ENCODE results near the gene SPRR2D. TPM values are rescaled to one million over a fixed set of nuclear protein-coding genes. Genes with fewer than 3 reads are reported as not detected.

Gene SPRR2D
- polyA plus RNA-seq (2013, experiment 1 of 2), result not detected
- polyA plus RNA-seq (2013, experiment 2 of 2), result not detected

DNA sequence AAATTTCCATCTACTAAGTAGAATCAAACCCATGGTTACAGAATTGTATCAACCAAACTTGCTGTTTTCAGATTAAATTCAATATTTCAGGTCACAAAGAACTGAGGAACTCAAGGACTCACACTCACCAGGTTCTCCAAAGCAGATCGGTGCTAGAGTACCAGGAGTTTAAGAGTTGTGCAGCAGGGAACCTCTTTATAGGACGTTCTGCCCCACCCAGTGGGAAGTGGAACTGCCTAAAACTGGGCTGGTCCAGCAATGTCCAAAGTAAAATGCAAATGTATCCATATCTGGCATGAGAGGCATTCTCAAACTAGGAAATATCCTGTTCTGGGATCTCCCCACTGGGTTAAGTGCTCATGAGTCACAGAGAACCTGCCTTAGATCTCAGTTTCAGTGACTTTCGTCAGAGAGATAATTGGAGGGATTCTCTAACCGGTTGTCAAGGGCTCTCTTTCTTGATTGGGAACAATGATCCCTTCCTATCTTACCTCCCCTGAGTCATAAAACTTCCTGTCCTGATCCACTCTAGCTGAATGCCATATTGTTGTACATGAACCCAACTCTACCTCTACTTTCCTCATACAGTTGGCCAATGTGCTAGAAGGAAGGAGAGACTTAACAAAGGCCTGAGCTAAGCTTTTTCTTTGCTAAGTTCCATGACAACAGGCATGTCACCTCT, at the start of gene SPRR2D:
SPRR2D (minus strand) TSS at position 171 of the 682 bp plus-strand sequence. CDS start 774 bp downstream, outside the sequence.
- Histone ChIP-seq H4K8ac (ENCODE audit: low read depth, low read length) (no peak within 1 kb of the TSS), H2AFZ (ENCODE audit: low read length) (no peak within 1 kb of the TSS), H3K79me1 (ENCODE audit: low read depth, low read length) (no peaks in the 10 kb centered on the region), H3K27ac (replicated peaks; ENCODE audit: low read length) (no peak within 1 kb of the TSS), H2BK120ac (ENCODE audit: low read depth, low read length) (no peak within 1 kb of the TSS), H3K27me3 (ENCODE audit: control insufficient read depth in 3 of 3, insufficient read depth in 3 of 3, low read depth in 1 of 3, low read length in 3 of 3) (no peaks in the 10 kb centered on the region), H3K36me3 (replicated peaks in 1 of 2; ENCODE audit: control insufficient read depth in 2 of 2, insufficient read depth in 2 of 2, low read length in 2 of 2) (no peaks in the 10 kb centered on the region), H3K4me3 (ENCODE audit: low read length in 2 of 2) (no peak within 1 kb of the TSS), H2AK5ac (ENCODE audit: low read depth, low read length) (no peak within 1 kb of the TSS), H2BK5ac (ENCODE audit: low read length) (no peak within 1 kb of the TSS), H2BK12ac (ENCODE audit: low read length) (no peak within 1 kb of the TSS), H3K23ac (ENCODE audit: low read depth, low read length, poor library complexity) (no peak within 1 kb of the TSS), H2BK15ac (ENCODE audit: low read length) (no peak within 1 kb of the TSS), H3K4ac (ENCODE audit: low read length) (no peak within 1 kb of the TSS), H3K18ac (ENCODE audit: low read length) (no peak within 1 kb of the TSS), H3K9ac (ENCODE audit: low read depth, low read length, poor library complexity) (no peak within 1 kb of the TSS), H3K4me2 (ENCODE audit: insufficient read depth, low read length, poor library complexity, severe bottlenecking) (no peak within 1 kb of the TSS), H3K14ac (ENCODE audit: low read length) (no peak within 1 kb of the TSS), H3K4me1 (ENCODE audit: control insufficient read depth in 2 of 2, insufficient read depth in 1 of 2, low read depth in 1 of 2, low read length in 2 of 2) (no peaks in the 10 kb centered on the region), H3K9me3 (replicated peaks in 1 of 2; ENCODE audit: control insufficient read depth in 2 of 2, insufficient read depth in 1 of 2, low read depth in 1 of 2, low read length in 2 of 2) (no peaks in the 10 kb centered on the region), H4K91ac (ENCODE audit: low read depth, low read length, poor library complexity) (no peak within 1 kb of the TSS)
- no peak for DNase-seq (ENCODE audit: low spot score)
- no CpG with 5 or more reads among the region's 4 CpGs for WGBS, 2 donors (ENCODE audit: extremely low coverage in 2 of 2, insufficient read length in 2 of 2, insufficient replicate concordance in 1 of 2)

DNA sequence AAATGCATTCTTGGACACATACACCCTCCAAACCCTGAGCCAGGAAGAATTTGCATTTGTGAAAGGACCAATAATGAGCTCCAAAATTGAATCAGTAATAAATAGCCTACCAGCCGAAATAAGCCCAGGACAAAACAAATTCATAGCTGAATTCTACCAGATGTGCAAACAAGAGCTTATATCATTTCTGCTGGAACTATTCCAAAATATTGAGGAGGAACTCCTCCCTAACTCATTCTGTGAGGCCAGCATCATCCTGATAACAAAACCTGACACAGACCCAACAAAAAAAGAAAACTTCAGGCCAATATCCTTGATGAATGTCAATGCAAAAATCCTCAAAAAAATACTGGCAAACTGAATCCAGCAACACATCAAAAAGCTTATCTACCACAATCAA, 46.7 kb upstream of the SPRR2D start:
- DNase-seq (ENCODE audit: low spot score), result no peak
- H3K4me1 ChIP-seq (ENCODE audit: control insufficient read depth in 2 of 2, insufficient read depth in 1 of 2, low read depth in 1 of 2, low read length in 2 of 2), result no peaks in the 10 kb centered on the region
- H4K8ac ChIP-seq (ENCODE audit: low read depth, low read length), result no peak overlapping the region
- H2AK5ac ChIP-seq (ENCODE audit: low read depth, low read length), result no peak overlapping the region
- H3K4ac ChIP-seq (ENCODE audit: low read length), result no peak overlapping the region
- no peak overlapping the region for H3K27ac ChIP-seq (replicated peaks; ENCODE audit: low read length)
- no CpG with 5 or more reads among the region's 1 CpG for WGBS, 2 donors (ENCODE audit: extremely low coverage in 2 of 2, insufficient read length in 2 of 2, insufficient replicate concordance in 1 of 2)
- H3K36me3 ChIP-seq (replicated peaks in 1 of 2; ENCODE audit: control insufficient read depth in 2 of 2, insufficient read depth in 2 of 2, low read length in 2 of 2), result no peaks in the 10 kb centered on the region
- no peak overlapping the region for H2BK12ac ChIP-seq (ENCODE audit: low read length)
- H2BK5ac ChIP-seq (ENCODE audit: low read length), result no peak overlapping the region
- no peaks in the 10 kb centered on the region for H3K9me3 ChIP-seq (replicated peaks in 1 of 2; ENCODE audit: control insufficient read depth in 2 of 2, insufficient read depth in 1 of 2, low read depth in 1 of 2, low read length in 2 of 2)
- no peak overlapping the region for H3K4me3 ChIP-seq (ENCODE audit: low read length in 2 of 2)
- no peak overlapping the region for H3K18ac ChIP-seq (ENCODE audit: low read length)
- H2AFZ ChIP-seq (ENCODE audit: low read length), result no peak overlapping the region
- H3K14ac ChIP-seq (ENCODE audit: low read length), result no peak overlapping the region
- no peak overlapping the region for H3K9ac ChIP-seq (ENCODE audit: low read depth, low read length, poor library complexity)
- no peak overlapping the region for H2BK120ac ChIP-seq (ENCODE audit: low read depth, low read length)
- H3K27me3 ChIP-seq (ENCODE audit: control insufficient read depth in 3 of 3, insufficient read depth in 3 of 3, low read depth in 1 of 3, low read length in 3 of 3), result no peaks in the 10 kb centered on the region
- H4K91ac ChIP-seq (ENCODE audit: low read depth, low read length, poor library complexity), result no peak overlapping the region
- no peak overlapping the region for H2BK15ac ChIP-seq (ENCODE audit: low read length)
- no peak overlapping the region for H3K23ac ChIP-seq (ENCODE audit: low read depth, low read length, poor library complexity)
- no peak overlapping the region for H3K4me2 ChIP-seq (ENCODE audit: insufficient read depth, low read length, poor library complexity, severe bottlenecking)
- no peaks in the 10 kb centered on the region for H3K79me1 ChIP-seq (ENCODE audit: low read depth, low read length)

DNA sequence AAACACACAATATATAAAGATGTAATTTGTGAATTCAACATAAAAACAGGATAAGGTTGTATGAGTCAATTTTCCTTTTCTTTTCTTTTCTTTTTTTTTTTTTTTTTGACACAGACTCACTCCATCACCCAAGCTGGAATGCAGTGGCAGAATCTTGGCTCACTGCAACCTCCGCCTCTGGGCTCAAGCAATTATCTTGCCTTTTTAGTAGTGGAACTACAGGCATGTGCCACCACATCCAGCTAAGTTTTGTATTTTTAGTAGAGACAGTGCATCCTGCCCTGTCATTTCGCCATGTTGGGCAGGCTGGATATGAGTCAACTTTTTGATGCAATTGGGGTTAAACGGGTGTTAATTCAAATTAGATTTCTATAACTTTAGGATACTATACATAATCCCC, 40.8 kb upstream of the SPRR2D start:
- Histone ChIP-seq H2AFZ (ENCODE audit: low read length) (no peak overlapping the region), H2BK15ac (ENCODE audit: low read length) (no peak overlapping the region), H3K9ac (ENCODE audit: low read depth, low read length, poor library complexity) (no peak overlapping the region), H3K9me3 (replicated peaks in 1 of 2; ENCODE audit: control insufficient read depth in 2 of 2, insufficient read depth in 1 of 2, low read depth in 1 of 2, low read length in 2 of 2) (no peaks in the 10 kb centered on the region), H3K18ac (ENCODE audit: low read length) (no peak overlapping the region), H2AK5ac (ENCODE audit: low read depth, low read length) (no peak overlapping the region), H2BK5ac (ENCODE audit: low read length) (no peak overlapping the region), H3K4me2 (ENCODE audit: insufficient read depth, low read length, poor library complexity, severe bottlenecking) (no peak overlapping the region), H3K79me1 (ENCODE audit: low read depth, low read length) (no peaks in the 10 kb centered on the region), H2BK120ac (ENCODE audit: low read depth, low read length) (no peak overlapping the region), H3K27ac (replicated peaks; ENCODE audit: low read length) (no peak overlapping the region), H3K27me3 (ENCODE audit: control insufficient read depth in 3 of 3, insufficient read depth in 3 of 3, low read depth in 1 of 3, low read length in 3 of 3) (no peaks in the 10 kb centered on the region), H3K23ac (ENCODE audit: low read depth, low read length, poor library complexity) (no peak overlapping the region), H3K4me1 (ENCODE audit: control insufficient read depth in 2 of 2, insufficient read depth in 1 of 2, low read depth in 1 of 2, low read length in 2 of 2) (no peaks in the 10 kb centered on the region), H3K4ac (ENCODE audit: low read length) (no peak overlapping the region), H3K36me3 (replicated peaks in 1 of 2; ENCODE audit: control insufficient read depth in 2 of 2, insufficient read depth in 2 of 2, low read length in 2 of 2) (no peaks in the 10 kb centered on the region), H3K14ac (ENCODE audit: low read length) (no peak overlapping the region), H4K91ac (ENCODE audit: low read depth, low read length, poor library complexity) (no peak overlapping the region), H2BK12ac (ENCODE audit: low read length) (no peak overlapping the region), H3K4me3 (ENCODE audit: low read length in 2 of 2) (no peak overlapping the region), H4K8ac (ENCODE audit: low read depth, low read length) (no peak overlapping the region)
- whole genome bisulfite sequencing, 2 donors (ENCODE audit: extremely low coverage in 2 of 2, insufficient read length in 2 of 2, insufficient replicate concordance in 1 of 2), result no CpG with 5 or more reads among the region's 3 CpGs
- DNase-seq (ENCODE audit: low spot score), result no peak

DNA sequence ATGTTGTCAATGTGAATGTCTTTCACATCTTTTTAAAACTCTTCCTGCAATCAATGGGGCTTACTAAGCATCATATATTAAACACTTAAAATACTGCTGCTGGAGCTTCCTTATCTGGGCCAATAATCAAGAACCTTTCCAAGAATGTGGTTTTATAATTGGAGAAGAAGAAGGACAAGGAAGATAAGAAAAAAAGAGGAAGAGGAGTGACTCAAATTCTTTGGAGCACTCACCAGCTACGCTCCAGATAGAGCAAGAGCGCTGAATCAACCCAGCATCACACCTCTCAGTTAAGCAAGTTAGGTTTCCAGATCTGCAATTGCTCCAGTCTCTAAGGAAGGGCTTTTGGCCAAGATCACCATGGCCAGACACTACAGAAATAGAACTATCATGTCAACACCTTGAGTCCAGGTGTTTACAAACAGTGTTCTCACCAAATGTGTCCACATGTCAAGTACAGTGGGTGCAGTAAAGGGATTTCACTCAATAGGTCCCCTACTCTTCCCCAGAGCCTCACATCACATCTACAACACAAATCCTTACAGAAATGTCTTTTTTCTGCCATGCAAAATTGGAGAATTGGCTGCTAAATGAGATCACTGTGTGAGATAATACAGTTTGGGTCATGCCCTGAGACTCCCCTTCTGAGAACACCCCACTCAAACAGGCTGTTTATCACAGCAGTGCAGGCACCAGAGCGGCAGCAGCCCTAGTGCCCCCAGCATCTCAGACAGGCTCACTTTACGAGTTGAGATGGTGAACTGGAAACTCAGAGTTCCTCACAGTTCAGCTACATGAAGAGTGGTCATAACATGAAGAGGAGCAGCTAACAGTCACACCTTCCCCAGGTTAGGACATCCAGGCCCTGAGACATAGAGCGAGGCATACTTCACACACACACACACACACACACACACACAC, 32.1 kb upstream of the SPRR2D start:
- no peak overlapping the region for H3K18ac ChIP-seq (ENCODE audit: low read length)
- H2BK120ac ChIP-seq (ENCODE audit: low read depth, low read length), result no peak overlapping the region
- no peak overlapping the region for H3K14ac ChIP-seq (ENCODE audit: low read length)
- no peak overlapping the region for H2BK12ac ChIP-seq (ENCODE audit: low read length)
- H3K4me3 ChIP-seq (ENCODE audit: low read length in 2 of 2), result no peak overlapping the region
- no peak overlapping the region for H4K91ac ChIP-seq (ENCODE audit: low read depth, low read length, poor library complexity)
- no peaks in the 10 kb centered on the region for H3K9me3 ChIP-seq (replicated peaks in 1 of 2; ENCODE audit: control insufficient read depth in 2 of 2, insufficient read depth in 1 of 2, low read depth in 1 of 2, low read length in 2 of 2)
- H2AFZ ChIP-seq (ENCODE audit: low read length), result no peak overlapping the region
- H2BK5ac ChIP-seq (ENCODE audit: low read length), result no peak overlapping the region
- no peak overlapping the region for H3K9ac ChIP-seq (ENCODE audit: low read depth, low read length, poor library complexity)
- no peaks in the 10 kb centered on the region for H3K36me3 ChIP-seq (replicated peaks in 1 of 2; ENCODE audit: control insufficient read depth in 2 of 2, insufficient read depth in 2 of 2, low read length in 2 of 2)
- H3K4ac ChIP-seq (ENCODE audit: low read length), result no peak overlapping the region
- WGBS, 2 donors (ENCODE audit: extremely low coverage in 2 of 2, insufficient read length in 2 of 2, insufficient replicate concordance in 1 of 2), result no CpG with 5 or more reads among the region's 5 CpGs
- H4K8ac ChIP-seq (ENCODE audit: low read depth, low read length), result no peak overlapping the region
- H2BK15ac ChIP-seq (ENCODE audit: low read length), result no peak overlapping the region
- no peak overlapping the region for H3K23ac ChIP-seq (ENCODE audit: low read depth, low read length, poor library complexity)
- H3K4me2 ChIP-seq (ENCODE audit: insufficient read depth, low read length, poor library complexity, severe bottlenecking), result no peak overlapping the region
- H3K79me1 ChIP-seq (ENCODE audit: low read depth, low read length), result no peaks in the 10 kb centered on the region
- H3K27ac ChIP-seq (replicated peaks; ENCODE audit: low read length), result no peak overlapping the region
- no peak for DNase-seq (ENCODE audit: low spot score)
- no peaks in the 10 kb centered on the region for H3K27me3 ChIP-seq (ENCODE audit: control insufficient read depth in 3 of 3, insufficient read depth in 3 of 3, low read depth in 1 of 3, low read length in 3 of 3)
- H3K4me1 ChIP-seq (ENCODE audit: control insufficient read depth in 2 of 2, insufficient read depth in 1 of 2, low read depth in 1 of 2, low read length in 2 of 2), result no peaks in the 10 kb centered on the region
- H2AK5ac ChIP-seq (ENCODE audit: low read depth, low read length), result no peak overlapping the region
